Activated gamma-delta T cell treated with Interleukin-2 at 50 U/mL for 16 hours (primary cell): ENCODE results near the gene BCR.
A peak's percentile ranks its signal among the peaks of the same experiment; 100 is the strongest.

ENCODE experiments used
- DNase-seq: peaks from one replicate; pipeline ENCODE4 v3.0.0-alpha.2; 2020

Gene BCR

DNA sequence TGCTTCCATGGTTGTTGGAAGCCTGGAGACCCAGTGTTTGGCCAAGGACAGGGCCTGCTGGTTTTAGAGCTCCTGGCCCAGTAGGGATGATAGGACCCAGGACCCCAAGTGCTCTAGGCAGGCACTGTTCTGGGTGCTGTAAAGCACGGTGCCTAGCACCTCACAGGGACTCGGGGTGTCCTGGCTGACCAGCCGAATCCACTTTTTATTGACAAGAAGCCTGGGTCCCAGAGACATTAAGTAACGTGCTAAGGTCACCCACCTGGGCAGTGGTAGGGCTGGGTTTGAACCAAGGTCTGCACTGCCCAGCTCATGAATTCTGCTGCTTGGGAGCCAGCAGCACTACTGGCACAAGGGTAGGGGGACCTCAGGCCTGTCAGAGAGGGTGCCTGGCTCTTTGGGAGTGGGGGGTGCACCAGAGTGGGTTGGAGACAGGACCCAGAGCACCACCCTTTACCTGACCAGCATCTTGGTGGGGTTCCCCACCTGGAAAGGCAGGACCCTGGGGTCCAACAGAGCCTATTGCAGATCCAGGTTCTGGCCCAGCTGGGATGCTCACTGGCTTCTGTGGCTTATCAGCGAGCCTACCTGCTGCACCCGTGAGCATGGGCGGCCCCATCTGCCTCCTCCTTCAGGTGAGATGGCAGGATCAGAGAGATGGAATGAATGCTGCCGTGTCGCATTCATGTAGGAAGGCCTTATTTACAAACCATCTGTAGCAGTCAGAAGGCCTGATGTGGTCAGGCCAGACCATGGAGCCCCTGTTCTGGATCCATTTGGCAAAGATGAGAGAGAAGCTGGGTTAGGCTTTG lies 52.0 kb downstream of the BCR start:
- DNase-seq, result no peak

DNA sequence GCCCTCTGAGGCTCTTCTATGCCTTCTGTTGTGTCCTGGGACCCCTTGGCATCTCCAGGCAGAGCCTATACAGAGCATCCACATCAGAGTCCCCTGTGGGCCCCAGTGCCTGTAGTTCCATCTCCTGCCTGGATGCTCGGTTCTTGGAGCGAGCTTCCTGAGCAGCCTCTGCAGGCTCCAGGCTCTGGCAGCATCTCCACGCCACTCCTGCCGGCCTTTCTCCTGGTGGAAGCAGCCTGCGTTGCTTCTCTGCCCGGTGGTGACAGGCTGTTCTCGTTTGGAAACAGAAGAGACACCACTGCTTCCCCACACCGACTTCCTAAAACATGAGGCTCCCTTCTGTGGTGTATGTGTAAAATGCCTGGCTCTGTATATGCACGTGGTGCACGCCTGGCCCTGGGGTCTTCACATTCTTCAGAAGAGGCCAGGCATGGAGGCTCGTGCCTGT lies 52.8 kb downstream of the BCR start:
- no peak for DNase-seq

GRCh38 chr22:23233752-23234408 lies 53.6 kb downstream of the BCR start:
- DNase-seq, result no peak

GRCh38 chr22:23234409-23235161 lies 54.3 kb downstream of the BCR start:
- no peak for DNase-seq

- no peak for DNase-seq
These were observed 55.1 kb downstream of the BCR start for GRCh38 chr22:23235425-23235824.

DNA sequence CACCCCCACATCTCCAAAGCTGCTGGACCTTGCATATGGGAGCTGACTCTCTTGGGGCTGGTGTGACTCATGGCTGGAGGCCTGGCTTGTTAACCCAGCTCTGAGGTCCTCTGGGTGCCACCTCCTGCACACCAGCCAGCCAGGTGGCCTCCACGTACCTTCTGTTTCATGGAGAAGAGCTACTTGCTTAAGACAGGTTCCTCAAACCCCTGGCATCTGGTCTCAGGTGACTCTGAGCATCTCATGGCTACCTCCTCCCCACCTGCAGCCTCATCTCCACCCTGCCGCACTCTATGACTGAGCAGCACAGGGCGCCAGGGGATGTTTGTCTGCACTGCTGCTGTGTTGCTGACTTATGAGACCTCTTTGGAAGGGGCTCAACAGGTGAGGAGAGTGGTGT lies 55.7 kb downstream of the BCR start:
- no peak for DNase-seq

GRCh38 chr22:23236440-23237184 lies 56.3 kb downstream of the BCR start:
- no peak for DNase-seq

- DNase-seq, result no peak
These were observed 57.0 kb downstream of the BCR start for GRCh38 chr22:23237201-23237798.

- peak; percentile 25 for DNase-seq
These were observed 57.5 kb downstream of the BCR start for GRCh38 chr22:23237841-23238240.

GRCh38 chr22:23238707-23239106 lies 58.4 kb downstream of the BCR start:
- DNase-seq, result no peak

GRCh38 chr22:23239429-23239828 lies 59.1 kb downstream of the BCR start:
- no peak for DNase-seq

DNA sequence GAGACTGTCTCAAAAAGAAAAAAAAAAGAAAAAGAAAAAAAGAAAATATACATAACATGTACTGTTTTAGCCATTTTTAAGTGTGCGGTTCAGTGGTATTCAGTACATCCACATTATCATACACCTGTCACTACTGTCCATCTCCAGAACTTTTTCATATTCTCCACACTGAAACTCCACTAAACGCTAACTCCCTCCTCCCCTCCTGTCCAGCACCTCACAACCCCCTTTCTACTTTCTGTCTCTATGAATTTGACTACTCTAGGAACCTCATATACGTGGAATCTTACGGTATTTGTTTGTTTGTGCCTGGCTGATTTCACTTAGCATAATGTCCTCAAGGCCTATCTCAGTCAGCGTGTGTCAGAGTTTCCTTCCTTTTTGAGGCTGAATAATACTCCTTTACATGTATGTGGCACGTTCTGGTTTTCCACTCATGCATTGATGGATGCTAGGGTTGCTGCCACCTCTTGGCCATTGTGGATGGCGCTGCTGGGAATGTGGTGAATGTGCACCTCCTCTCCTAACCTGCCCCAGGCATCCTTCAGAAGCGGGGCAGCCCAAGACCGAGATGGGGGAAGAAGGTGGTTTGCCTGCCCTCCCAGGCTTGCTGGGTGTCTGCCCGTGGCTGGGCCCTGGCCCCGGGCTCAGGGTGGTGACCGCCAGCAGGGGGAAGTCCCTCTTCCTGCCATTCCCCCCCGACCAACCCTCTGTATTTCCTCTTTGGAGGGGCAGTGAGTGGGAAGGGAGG lies 60.5 kb downstream of the BCR start:
- no peak for DNase-seq

DNA sequence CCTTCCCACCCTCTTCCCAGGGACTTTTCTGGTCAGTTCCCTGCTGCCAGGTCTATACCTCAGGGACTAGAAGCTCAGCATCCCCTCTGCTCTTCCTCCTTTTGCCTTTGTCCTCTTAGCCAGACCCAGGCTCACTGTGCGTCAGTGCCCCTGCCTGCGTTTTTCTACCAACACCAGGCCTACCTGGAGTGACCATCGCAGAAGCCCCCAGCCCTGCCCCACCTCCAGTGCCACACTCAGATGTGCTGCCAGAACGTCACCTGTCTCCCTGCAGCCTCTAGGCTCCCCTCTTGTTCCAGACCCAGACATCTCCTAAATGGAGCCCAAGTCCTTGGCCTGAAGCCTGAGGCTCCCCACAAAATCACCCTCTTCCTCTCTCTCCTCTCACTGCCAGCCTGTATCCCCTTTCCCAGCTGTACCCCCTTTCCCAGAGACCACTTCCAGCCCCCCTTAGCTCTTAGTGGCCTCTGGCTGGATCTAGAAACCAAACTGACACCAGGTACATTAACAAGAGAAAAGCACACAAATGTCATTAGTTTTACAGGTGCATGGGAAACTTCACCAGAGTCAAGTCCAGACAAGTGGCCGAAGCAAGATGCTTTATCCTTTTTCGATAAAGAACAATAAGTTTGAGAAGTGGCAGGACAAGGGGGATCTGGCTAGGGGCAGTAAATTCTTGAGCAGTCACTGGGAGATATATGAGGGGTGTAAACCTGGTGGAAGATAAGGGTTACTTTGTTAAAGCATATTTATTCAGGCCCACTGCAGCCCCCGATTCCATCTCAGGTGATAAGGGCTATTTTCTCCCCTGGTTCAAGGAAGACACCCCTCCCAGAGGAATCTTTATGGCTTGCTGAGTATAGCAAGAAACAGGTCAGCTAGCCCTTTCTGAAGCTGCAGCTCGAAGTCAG lies 61.5 kb downstream of the BCR start:
- DNase-seq, result no peak

- no peak for DNase-seq
These were observed 62.2 kb downstream of the BCR start for GRCh38 chr22:23242473-23243001.

DNA sequence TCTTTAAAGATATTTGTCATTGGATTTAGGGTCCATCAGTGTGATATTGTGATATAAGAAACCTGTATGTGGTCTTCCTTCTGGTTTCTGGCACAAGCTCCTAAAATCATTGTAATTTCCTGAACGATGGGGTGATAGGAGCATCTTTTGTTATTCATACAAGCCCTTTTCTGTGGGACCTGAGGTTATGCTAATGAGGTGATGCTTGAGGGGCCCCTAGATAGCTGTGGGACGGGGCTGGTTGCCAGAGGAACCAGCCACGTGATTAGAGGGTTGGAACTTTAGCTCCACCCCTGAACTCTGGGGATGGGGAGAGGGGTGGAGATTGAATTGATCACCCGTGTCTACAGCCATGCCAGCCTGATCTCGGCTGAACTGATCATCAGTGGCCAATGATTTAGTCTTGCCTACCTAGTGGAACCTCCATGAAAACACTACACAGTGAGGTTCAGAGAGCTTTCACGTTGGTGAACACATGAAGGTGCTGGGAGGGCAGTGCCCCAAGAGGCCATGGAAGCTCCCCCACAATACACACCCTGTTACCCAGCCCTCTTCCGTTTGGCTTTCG lies 62.8 kb downstream of the BCR start:
- DNase-seq, result peak; percentile 51

GRCh38 chr22:23243859-23244689 lies 63.8 kb downstream of the BCR start:
- DNase-seq, result no peak

GRCh38 chr22:23244690-23245044 lies 64.4 kb downstream of the BCR start:
- no peak for DNase-seq

DNA sequence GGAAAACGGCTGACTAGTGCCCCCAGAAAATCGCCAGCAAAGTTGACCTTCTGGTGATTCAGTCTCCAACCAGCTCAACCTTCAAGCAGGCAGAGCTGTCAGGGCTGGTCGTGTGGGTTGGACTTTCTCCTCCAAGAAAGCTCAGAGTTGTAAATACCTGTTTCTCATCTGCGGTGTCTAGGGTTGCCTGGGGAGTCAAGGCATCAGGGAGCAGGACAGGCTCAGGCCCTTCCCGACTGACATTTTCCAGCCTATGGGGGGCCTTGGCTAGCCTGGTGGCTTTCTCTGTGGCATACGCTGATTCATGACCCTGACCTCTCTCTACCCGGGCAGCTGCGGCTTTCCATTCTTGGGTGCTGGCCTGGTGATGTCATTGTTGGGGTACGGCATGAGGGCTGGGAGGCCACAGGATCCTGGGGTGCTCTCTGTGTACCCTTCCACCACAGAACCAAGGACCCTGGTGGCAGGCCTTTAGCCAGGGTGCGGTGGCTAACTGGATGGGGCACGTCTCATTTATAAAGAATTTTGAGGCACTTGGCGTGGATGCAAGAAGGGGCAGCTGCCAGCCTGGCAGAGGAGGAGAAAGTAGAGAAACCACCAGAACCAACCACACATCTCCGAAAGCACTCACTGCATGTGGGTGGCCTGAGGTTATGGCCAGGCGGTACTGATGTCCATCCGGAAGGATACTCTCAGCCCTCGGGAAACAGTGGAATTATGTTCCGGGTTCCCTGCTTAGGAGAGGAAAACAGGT lies 64.9 kb downstream of the BCR start:
- DNase-seq, result no peak

- DNase-seq, result no peak
These were observed 65.5 kb downstream of the BCR start for GRCh38 chr22:23245799-23246136.
